ENCODE results near the gene DMRTC2.

DNA sequence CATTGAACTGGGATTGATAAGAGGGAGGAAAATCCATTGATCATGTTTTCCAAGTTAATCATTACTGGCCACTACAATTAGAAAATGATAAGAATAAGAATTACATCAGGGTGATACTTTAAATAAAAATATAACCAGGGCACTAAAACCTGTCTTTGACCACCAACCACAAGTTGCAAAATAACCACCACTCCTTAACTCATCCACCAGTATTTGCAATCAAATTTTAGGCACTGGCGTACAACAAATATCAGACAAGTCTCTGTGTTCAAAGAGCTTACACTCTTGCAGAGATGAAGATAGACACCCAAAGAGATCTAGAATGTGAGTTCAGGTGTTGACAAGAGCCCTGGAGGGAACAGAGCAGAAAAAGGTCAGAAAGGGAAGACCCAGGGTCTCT lies 47.9 kb upstream of the DMRTC2 start:
- TF ChIP-seq, protein P1, sequence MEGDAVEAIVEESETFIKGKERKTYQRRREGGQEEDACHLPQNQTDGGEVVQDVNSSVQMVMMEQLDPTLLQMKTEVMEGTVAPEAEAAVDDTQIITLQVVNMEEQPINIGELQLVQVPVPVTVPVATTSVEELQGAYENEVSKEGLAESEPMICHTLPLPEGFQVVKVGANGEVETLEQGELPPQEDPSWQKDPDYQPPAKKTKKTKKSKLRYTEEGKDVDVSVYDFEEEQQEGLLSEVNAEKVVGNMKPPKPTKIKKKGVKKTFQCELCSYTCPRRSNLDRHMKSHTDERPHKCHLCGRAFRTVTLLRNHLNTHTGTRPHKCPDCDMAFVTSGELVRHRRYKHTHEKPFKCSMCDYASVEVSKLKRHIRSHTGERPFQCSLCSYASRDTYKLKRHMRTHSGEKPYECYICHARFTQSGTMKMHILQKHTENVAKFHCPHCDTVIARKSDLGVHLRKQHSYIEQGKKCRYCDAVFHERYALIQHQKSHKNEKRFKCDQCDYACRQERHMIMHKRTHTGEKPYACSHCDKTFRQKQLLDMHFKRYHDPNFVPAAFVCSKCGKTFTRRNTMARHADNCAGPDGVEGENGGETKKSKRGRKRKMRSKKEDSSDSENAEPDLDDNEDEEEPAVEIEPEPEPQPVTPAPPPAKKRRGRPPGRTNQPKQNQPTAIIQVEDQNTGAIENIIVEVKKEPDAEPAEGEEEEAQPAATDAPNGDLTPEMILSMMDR (IDR thresholded peaks at IDR 0.05), result no peak
- TF ChIP-seq POLR2A (IDR thresholded peaks at IDR 0.05), result no peak
